ENCODE measurements around the gene NAV2. TPM values are rescaled to one million over a fixed set of nuclear protein-coding genes. Genes with fewer than 3 reads are reported as not detected.
A peak's percentile ranks its signal among the peaks of the same experiment; 100 is the strongest.

The NAV2 gene
- total RNA-seq, 1 donor from 2014 or later, result 31.4 TPM

GRCh38 chr11:19963697-19964387, 251.2 kb downstream of the NAV2 start:
- DNase-seq (ENCODE audit: extremely low spot score, unreplicated experiment), result no peak
- Mint-ChIP-seq H3K27ac (ENCODE audit: unreplicated experiment) (peak overlapping the region; percentile 38), H3K9me3 (ENCODE audit: unreplicated experiment) (no peaks in the 10 kb centered on the region), H3K36me3 (ENCODE audit: unreplicated experiment) (peaks cover 14% of the 10 kb centered on the region), H3K27me3 (ENCODE audit: unreplicated experiment) (no peaks in the 10 kb centered on the region), H3K4me3 (ENCODE audit: unreplicated experiment) (no peak overlapping the region), H3K4me1 (ENCODE audit: unreplicated experiment) (peaks cover 17% of the 10 kb centered on the region)
- TF ChIP-seq CTCF (IDR thresholded peaks at IDR 0.05), result no peak

- Mint-ChIP-seq H3K27me3 (ENCODE audit: unreplicated experiment) (no peaks in the 10 kb centered on the region), H3K27ac (ENCODE audit: unreplicated experiment) (no peak overlapping the region), H3K9me3 (ENCODE audit: unreplicated experiment) (no peaks in the 10 kb centered on the region), H3K4me1 (ENCODE audit: unreplicated experiment) (peaks cover 19% of the 10 kb centered on the region), H3K4me3 (ENCODE audit: unreplicated experiment) (no peak overlapping the region), H3K36me3 (ENCODE audit: unreplicated experiment) (peaks cover 14% of the 10 kb centered on the region)
- no peak for DNase-seq (ENCODE audit: extremely low spot score, unreplicated experiment)
- no peak for TF ChIP-seq CTCF (IDR thresholded peaks at IDR 0.05)
Measured at GRCh38 chr11:19966441-19966840, 253.8 kb downstream of the NAV2 start.

- H3K4me1 Mint-ChIP-seq (ENCODE audit: unreplicated experiment), result peaks cover 19% of the 10 kb centered on the region
- peaks cover 14% of the 10 kb centered on the region for H3K36me3 Mint-ChIP-seq (ENCODE audit: unreplicated experiment)
- DNase-seq (ENCODE audit: extremely low spot score, unreplicated experiment), result no peak
- H3K27me3 Mint-ChIP-seq (ENCODE audit: unreplicated experiment), result no peaks in the 10 kb centered on the region
- H3K9me3 Mint-ChIP-seq (ENCODE audit: unreplicated experiment), result no peaks in the 10 kb centered on the region
- H3K27ac Mint-ChIP-seq (ENCODE audit: unreplicated experiment), result no peak overlapping the region
- no peak for TF ChIP-seq CTCF (IDR thresholded peaks at IDR 0.05)
- H3K4me3 Mint-ChIP-seq (ENCODE audit: unreplicated experiment), result no peak overlapping the region
Measured at GRCh38 chr11:19966927-19967326, 254.3 kb downstream of the NAV2 start.

- no peak overlapping the region for H3K27ac Mint-ChIP-seq (ENCODE audit: unreplicated experiment)
- no peaks in the 10 kb centered on the region for H3K27me3 Mint-ChIP-seq (ENCODE audit: unreplicated experiment)
- H3K9me3 Mint-ChIP-seq (ENCODE audit: unreplicated experiment), result no peaks in the 10 kb centered on the region
- no peak overlapping the region for H3K4me3 Mint-ChIP-seq (ENCODE audit: unreplicated experiment)
- H3K4me1 Mint-ChIP-seq (ENCODE audit: unreplicated experiment), result peaks cover 16% of the 10 kb centered on the region
- peaks cover 11% of the 10 kb centered on the region for H3K36me3 Mint-ChIP-seq (ENCODE audit: unreplicated experiment)
- TF ChIP-seq CTCF (IDR thresholded peaks at IDR 0.05), result no peak
- DNase-seq (ENCODE audit: extremely low spot score, unreplicated experiment), result no peak
Measured at GRCh38 chr11:19967787-19968186, 255.2 kb downstream of the NAV2 start.

- Mint-ChIP-seq H3K4me1 (ENCODE audit: unreplicated experiment) (peaks cover 6% of the 10 kb centered on the region), H3K9me3 (ENCODE audit: unreplicated experiment) (no peaks in the 10 kb centered on the region), H3K27me3 (ENCODE audit: unreplicated experiment) (no peaks in the 10 kb centered on the region), H3K36me3 (ENCODE audit: unreplicated experiment) (peaks cover 10% of the 10 kb centered on the region), H3K27ac (ENCODE audit: unreplicated experiment) (no peak overlapping the region), H3K4me3 (ENCODE audit: unreplicated experiment) (no peak overlapping the region)
- DNase-seq (ENCODE audit: extremely low spot score, unreplicated experiment), result no peak
- no peak for TF ChIP-seq CTCF (IDR thresholded peaks at IDR 0.05)
Measured at GRCh38 chr11:19968860-19969259, 256.2 kb downstream of the NAV2 start.

Data from osteocyte (in vitro differentiated cells).